ENCODE measurements around the gene DRD3. TPM values are rescaled to one million over a fixed set of nuclear protein-coding genes. Genes with fewer than 3 reads are reported as not detected.

Gene DRD3
- total and polyA plus RNA-seq, 2 experiments from 2014 or later = 0.21 to 0.65 TPM

DNA sequence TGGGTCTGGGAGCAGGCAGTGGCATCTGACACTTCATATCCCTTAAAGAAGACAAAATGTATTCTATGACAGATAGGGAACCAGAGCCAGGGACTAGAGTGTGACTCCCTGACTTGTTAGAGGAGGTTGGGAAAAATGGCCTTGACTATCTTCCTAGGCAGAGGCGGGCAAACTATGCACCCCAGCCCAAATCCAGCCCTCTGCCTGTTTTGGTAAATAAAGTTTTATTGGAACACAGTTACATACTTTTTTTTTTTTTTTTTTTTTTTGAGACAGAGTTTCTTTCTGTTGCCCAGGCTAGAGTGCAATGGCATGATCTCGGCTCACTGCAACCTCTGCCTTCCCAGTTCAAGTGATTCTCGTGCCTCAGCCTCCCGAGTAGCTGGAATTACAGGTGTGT, 75.0 kb downstream of the DRD3 start:
- H3K4me1 Mint-ChIP-seq = peaks cover 20% of the 10 kb centered on the region
- no peak for ATAC-seq
- Histone ChIP-seq H3K36me3 (ENCODE audit: insufficient read depth) (no peaks in the 10 kb centered on the region), H3K27ac (ENCODE audit: low read depth) (no peak overlapping the region), H3K79me2 (replicated peaks; ENCODE audit: insufficient read depth) (no peaks in the 10 kb centered on the region), H3K4me3 (no peak overlapping the region), H3K27me3 (ENCODE audit: insufficient read depth) (no peaks in the 10 kb centered on the region), H3K4me2 (no peak overlapping the region), H3K4me1 (ENCODE audit: insufficient read depth) (peaks cover 17% of the 10 kb centered on the region), H3K9me2 (ENCODE audit: insufficient read depth) (no peaks in the 10 kb centered on the region), H3F3A (replicated peaks; ENCODE audit: low read depth) (no peaks in the 10 kb centered on the region), H4K20me1 (replicated peaks; ENCODE audit: insufficient read depth) (no peaks in the 10 kb centered on the region), H2AFZ (peak overlapping the region; percentile 80; the same call in 1 of the 2 replicates)
- H3K4me3 Mint-ChIP-seq = no peak overlapping the region
- no peaks in the 10 kb centered on the region for H3K36me3 Mint-ChIP-seq (ENCODE audit: low read depth)
- no peaks in the 10 kb centered on the region for H3K27me3 Mint-ChIP-seq (ENCODE audit: insufficient read depth, low read depth, poor library complexity)
- H3K9me3 Mint-ChIP-seq = no peaks in the 10 kb centered on the region
- no peak for DNase-seq (ENCODE audit: low spot score)
- H3K27ac Mint-ChIP-seq = no peak overlapping the region
- TF ChIP-seq POLR2AphosphoS5 (IDR thresholded peaks at IDR 0.05; ENCODE audit: low read depth) (no peak), STAT1 (IDR thresholded peaks at IDR 0.05; ENCODE audit: unreplicated experiment) (no peak), EZH2 (IDR thresholded peaks at IDR 0.05; ENCODE audit: low read depth, unreplicated experiment) (no peak), CREB1 (CRISPR knock-in tag; IDR thresholded peaks at IDR 0.05; ENCODE audit: low read depth) (no peak)

- peak overlapping the region; percentile 80 for H2AFZ ChIP-seq
These were observed 75.7 kb downstream of the DRD3 start for GRCh38 chr3:114103181-114103580.

DNA sequence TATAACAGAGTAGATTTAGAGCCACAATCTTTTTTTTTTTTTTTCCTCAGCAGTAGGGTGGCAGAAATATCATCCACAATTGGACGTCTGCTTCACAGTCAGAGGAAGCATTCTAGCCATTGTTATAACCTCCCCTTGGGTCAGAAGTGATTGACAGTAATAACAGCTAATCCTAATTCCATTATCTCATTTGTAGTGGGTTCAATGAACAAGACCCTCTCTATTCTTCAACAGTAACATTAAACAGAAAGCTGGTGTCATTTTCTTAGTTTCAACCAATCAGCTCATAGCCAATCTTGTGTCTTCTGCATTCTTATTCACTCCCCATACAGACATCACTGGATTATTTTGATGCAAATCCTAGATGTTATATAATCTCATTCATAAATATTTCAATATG, 77.8 kb downstream of the DRD3 start:
- H3K4me3 Mint-ChIP-seq = no peak overlapping the region
- no peaks in the 10 kb centered on the region for H3K36me3 Mint-ChIP-seq (ENCODE audit: low read depth)
- no peaks in the 10 kb centered on the region for H3K27me3 Mint-ChIP-seq (ENCODE audit: insufficient read depth, low read depth, poor library complexity)
- H3K4me2 ChIP-seq = no peak overlapping the region
- no peak overlapping the region for H3K27ac ChIP-seq (ENCODE audit: low read depth)
- no peaks in the 10 kb centered on the region for H3K9me2 ChIP-seq (ENCODE audit: insufficient read depth)
- no peaks in the 10 kb centered on the region for H3K27me3 ChIP-seq (ENCODE audit: insufficient read depth)
- H3K4me3 ChIP-seq = no peak overlapping the region
- peaks cover 19% of the 10 kb centered on the region for H3K4me1 ChIP-seq (ENCODE audit: insufficient read depth)
- H3K79me2 ChIP-seq (replicated peaks; ENCODE audit: insufficient read depth) = no peaks in the 10 kb centered on the region
- no peaks in the 10 kb centered on the region for H4K20me1 ChIP-seq (replicated peaks; ENCODE audit: insufficient read depth)
- H3K4me1 Mint-ChIP-seq = peaks cover 16% of the 10 kb centered on the region
- H3K36me3 ChIP-seq (ENCODE audit: insufficient read depth) = no peaks in the 10 kb centered on the region
- TF ChIP-seq ZNF331 (CRISPR knock-in tag; IDR thresholded peaks at IDR 0.05; ENCODE audit: low read depth) = no peak
- no peak overlapping the region for H2AFZ ChIP-seq
- ATAC-seq (no peak), DNase-seq (ENCODE audit: low spot score) (no peak)
- H3K9me3 Mint-ChIP-seq = no peaks in the 10 kb centered on the region
- H3F3A ChIP-seq (replicated peaks; ENCODE audit: low read depth) = no peaks in the 10 kb centered on the region
- H3K27ac Mint-ChIP-seq = no peak overlapping the region

More at GRCh38 chr3:114103181-114103580, 75.7 kb downstream of the DRD3 start:
- Mint-ChIP-seq H3K27ac (no peak overlapping the region), H3K9me3 (no peaks in the 10 kb centered on the region), H3K36me3 (ENCODE audit: low read depth) (no peaks in the 10 kb centered on the region), H3K4me3 (no peak overlapping the region), H3K27me3 (ENCODE audit: insufficient read depth, low read depth, poor library complexity) (no peaks in the 10 kb centered on the region), H3K4me1 (peaks cover 20% of the 10 kb centered on the region)
- TF ChIP-seq NANOG (IDR thresholded peaks at IDR 0.05; ENCODE audit: borderline replicate concordance) = no peak
- no peak for TF ChIP-seq ZNF331 (CRISPR knock-in tag; IDR thresholded peaks at IDR 0.05; ENCODE audit: low read depth)
- no peaks in the 10 kb centered on the region for H3K9me2 ChIP-seq (ENCODE audit: insufficient read depth)
- H3K36me3 ChIP-seq (ENCODE audit: insufficient read depth) = no peaks in the 10 kb centered on the region
- no peak overlapping the region for H3K4me3 ChIP-seq
- H3F3A ChIP-seq (replicated peaks; ENCODE audit: low read depth) = no peaks in the 10 kb centered on the region
- H4K20me1 ChIP-seq (replicated peaks; ENCODE audit: insufficient read depth) = no peaks in the 10 kb centered on the region
- H3K27ac ChIP-seq (ENCODE audit: low read depth) = no peak overlapping the region
- H3K4me1 ChIP-seq (ENCODE audit: insufficient read depth) = peaks cover 17% of the 10 kb centered on the region
- H3K79me2 ChIP-seq (replicated peaks; ENCODE audit: insufficient read depth) = no peaks in the 10 kb centered on the region
- ATAC-seq = no peak
- peak; percentile 28 for DNase-seq (ENCODE audit: low spot score)
- no peak overlapping the region for H3K4me2 ChIP-seq
- H3K27me3 ChIP-seq (ENCODE audit: insufficient read depth) = no peaks in the 10 kb centered on the region

- no peak for TF ChIP-seq JUNB (IDR thresholded peaks at IDR 0.05; ENCODE audit: unreplicated experiment)
- no peak for TF ChIP-seq CREB1 (CRISPR knock-in tag; IDR thresholded peaks at IDR 0.05; ENCODE audit: low read depth)
- TF ChIP-seq STAT1 (IDR thresholded peaks at IDR 0.05; ENCODE audit: unreplicated experiment) = no peak
- no peak for TF ChIP-seq ZNF331 (CRISPR knock-in tag; IDR thresholded peaks at IDR 0.05; ENCODE audit: low read depth)
- no peak for TF ChIP-seq POLR2AphosphoS5 (IDR thresholded peaks at IDR 0.05; ENCODE audit: low read depth)
- TF ChIP-seq, protein P1, sequence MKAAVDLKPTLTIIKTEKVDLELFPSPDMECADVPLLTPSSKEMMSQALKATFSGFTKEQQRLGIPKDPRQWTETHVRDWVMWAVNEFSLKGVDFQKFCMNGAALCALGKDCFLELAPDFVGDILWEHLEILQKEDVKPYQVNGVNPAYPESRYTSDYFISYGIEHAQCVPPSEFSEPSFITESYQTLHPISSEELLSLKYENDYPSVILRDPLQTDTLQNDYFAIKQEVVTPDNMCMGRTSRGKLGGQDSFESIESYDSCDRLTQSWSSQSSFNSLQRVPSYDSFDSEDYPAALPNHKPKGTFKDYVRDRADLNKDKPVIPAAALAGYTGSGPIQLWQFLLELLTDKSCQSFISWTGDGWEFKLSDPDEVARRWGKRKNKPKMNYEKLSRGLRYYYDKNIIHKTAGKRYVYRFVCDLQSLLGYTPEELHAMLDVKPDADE (IDR thresholded peaks at IDR 0.05) = no peak
- TF ChIP-seq ZNF114 (CRISPR knock-in tag; IDR thresholded peaks at IDR 0.05) = no peak
- no peak for TF ChIP-seq NANOG (IDR thresholded peaks at IDR 0.05; ENCODE audit: borderline replicate concordance)
- TF ChIP-seq, protein P2, sequence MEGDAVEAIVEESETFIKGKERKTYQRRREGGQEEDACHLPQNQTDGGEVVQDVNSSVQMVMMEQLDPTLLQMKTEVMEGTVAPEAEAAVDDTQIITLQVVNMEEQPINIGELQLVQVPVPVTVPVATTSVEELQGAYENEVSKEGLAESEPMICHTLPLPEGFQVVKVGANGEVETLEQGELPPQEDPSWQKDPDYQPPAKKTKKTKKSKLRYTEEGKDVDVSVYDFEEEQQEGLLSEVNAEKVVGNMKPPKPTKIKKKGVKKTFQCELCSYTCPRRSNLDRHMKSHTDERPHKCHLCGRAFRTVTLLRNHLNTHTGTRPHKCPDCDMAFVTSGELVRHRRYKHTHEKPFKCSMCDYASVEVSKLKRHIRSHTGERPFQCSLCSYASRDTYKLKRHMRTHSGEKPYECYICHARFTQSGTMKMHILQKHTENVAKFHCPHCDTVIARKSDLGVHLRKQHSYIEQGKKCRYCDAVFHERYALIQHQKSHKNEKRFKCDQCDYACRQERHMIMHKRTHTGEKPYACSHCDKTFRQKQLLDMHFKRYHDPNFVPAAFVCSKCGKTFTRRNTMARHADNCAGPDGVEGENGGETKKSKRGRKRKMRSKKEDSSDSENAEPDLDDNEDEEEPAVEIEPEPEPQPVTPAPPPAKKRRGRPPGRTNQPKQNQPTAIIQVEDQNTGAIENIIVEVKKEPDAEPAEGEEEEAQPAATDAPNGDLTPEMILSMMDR (conservative IDR thresholded peaks at IDR 0.05; ENCODE audit: low read depth in 2 of 2) = no peak
- no peak for TF ChIP-seq EZH2phosphoT487 (IDR thresholded peaks at IDR 0.05; ENCODE audit: unreplicated experiment)
- Histone ChIP-seq H4K20me1 (replicated peaks; ENCODE audit: insufficient read depth) (no peaks in the 10 kb centered on the region), H3F3A (replicated peaks; ENCODE audit: low read depth) (no peaks in the 10 kb centered on the region), H3K27ac (ENCODE audit: low read depth) (no peak overlapping the region), H3K4me2 (no peak overlapping the region), H3K36me3 (ENCODE audit: insufficient read depth) (no peaks in the 10 kb centered on the region), H2AFZ (peak overlapping the region; percentile 75; the same call in 1 of the 2 replicates), H3K4me1 (ENCODE audit: insufficient read depth) (peaks cover 18% of the 10 kb centered on the region), H3K79me2 (replicated peaks; ENCODE audit: insufficient read depth) (no peaks in the 10 kb centered on the region), H3K27me3 (ENCODE audit: insufficient read depth) (no peaks in the 10 kb centered on the region), H3K4me3 (no peak overlapping the region), H3K9me2 (ENCODE audit: insufficient read depth) (no peaks in the 10 kb centered on the region)
- Mint-ChIP-seq H3K36me3 (ENCODE audit: low read depth) (no peaks in the 10 kb centered on the region), H3K4me1 (peaks cover 10% of the 10 kb centered on the region), H3K4me3 (no peak overlapping the region), H3K9me3 (no peaks in the 10 kb centered on the region), H3K27me3 (ENCODE audit: insufficient read depth, low read depth, poor library complexity) (no peaks in the 10 kb centered on the region), H3K27ac (no peak overlapping the region)
- DNase-seq (ENCODE audit: low spot score) = no peak
- ATAC-seq = no peak
These were observed 83.1 kb downstream of the DRD3 start for GRCh38 chr3:114095796-114096195.
